GM23338 (cell line): ENCODE data around the gene SIRT6. TPM values are rescaled to one million over a fixed set of nuclear protein-coding genes. Genes with fewer than 3 reads are reported as not detected.

Source experiments
- ATAC-seq: fragments of 200-7000 bp; cut with Tn5 transposase; 3 replicates; pipeline ENCODE4 v1.9.1; 2020
- DNase-seq: peaks from one replicate; pipeline ENCODE4 v3.0.0-alpha.2; 2015; ENCODE audit warnings: low spot score
- H2AFZ ChIP-seq: fragments of 200-600 bp; sonication (generic); 2 replicates; pipeline ENCODE4 v1.8.0; 2016; ENCODE audit warnings: antibody characterized with exemption, mild to moderate bottlenecking, moderate library complexity
- H3F3A ChIP-seq: fragments of 200-600 bp; sonication (generic); replicated peaks from 2 replicates; pipeline ENCODE4 v1.8.0; 2017; ENCODE audit warnings: antibody characterized with exemption, mixed run types, low read depth
- H3K27ac ChIP-seq: fragments of 200-600 bp; sonication (generic); 2 replicates; pipeline ENCODE4 v1.6.1; 2016; ENCODE audit warnings: low read depth
- H3K27me3 ChIP-seq: fragments of 200-600 bp; sonication (generic); 2 replicates; pipeline ENCODE4 v1.8.0; 2016; ENCODE audit warnings: mild to moderate bottlenecking, mixed run types, moderate library complexity; ENCODE audit not compliant: insufficient read depth
- H3K36me3 ChIP-seq: fragments of 200-600 bp; sonication (generic); 2 replicates; pipeline ENCODE4 v1.8.0; 2016; ENCODE audit warnings: mild to moderate bottlenecking; ENCODE audit not compliant: insufficient read depth
- H3K4me1 ChIP-seq: fragments of 200-600 bp; sonication (generic); 2 replicates; pipeline ENCODE4 v1.8.0; 2016; ENCODE audit warnings: mild to moderate bottlenecking, moderate library complexity; ENCODE audit not compliant: insufficient read depth
- H3K4me2 ChIP-seq: fragments of 200-600 bp; sonication (generic); 2 replicates; pipeline ENCODE4 v1.7.1; 2017; ENCODE audit warnings: mixed run types
- H3K4me3 ChIP-seq: fragments of 200-600 bp; sonication (generic); 2 replicates; pipeline ENCODE4 v1.6.1; 2016; ENCODE audit warnings: mixed run types
- H3K79me2 ChIP-seq: fragments of 200-600 bp; sonication (generic); replicated peaks from 2 replicates; pipeline ENCODE4 v1.8.0; 2017; ENCODE audit warnings: mild to moderate bottlenecking; ENCODE audit not compliant: insufficient read depth
- H3K9me2 ChIP-seq: fragments of 200-600 bp; sonication (generic); 2 replicates; pipeline ENCODE4 v1.8.0; 2017; ENCODE audit not compliant: insufficient read depth
- H4K20me1 ChIP-seq: fragments of 200-600 bp; sonication (generic); replicated peaks from 2 replicates; pipeline ENCODE4 v1.8.0; 2017; ENCODE audit warnings: mild to moderate bottlenecking; ENCODE audit not compliant: insufficient read depth
- H3K27ac Mint-ChIP-seq: 2 replicates; pipeline ENCODE4 v1.8.0; 2020; ENCODE audit warnings: inconsistent platforms, mild to moderate bottlenecking, moderate library complexity, mixed read lengths
- H3K27me3 Mint-ChIP-seq: 3 replicates; pipeline ENCODE4 v1.8.0; 2022; ENCODE audit warnings: low read depth, mild to moderate bottlenecking, moderate library complexity, mixed read lengths, inconsistent platforms; ENCODE audit not compliant: insufficient read depth, poor library complexity
- H3K36me3 Mint-ChIP-seq: 3 replicates; pipeline ENCODE4 v1.8.0; 2021; ENCODE audit warnings: low read depth, mild to moderate bottlenecking, inconsistent platforms, moderate library complexity, mixed read lengths
- H3K4me1 Mint-ChIP-seq: 3 replicates; pipeline ENCODE4 v1.8.0; 2020; ENCODE audit warnings: mild to moderate bottlenecking, inconsistent platforms, mixed read lengths
- H3K4me3 Mint-ChIP-seq: 3 replicates; pipeline ENCODE4 v1.8.0; 2021; ENCODE audit warnings: moderate library complexity, mild to moderate bottlenecking, inconsistent platforms, mixed read lengths
- H3K9me3 Mint-ChIP-seq: 3 replicates; pipeline ENCODE4 v1.8.0; 2020; ENCODE audit warnings: moderate library complexity, mild to moderate bottlenecking, inconsistent platforms, mixed read lengths
- CREB1 ChIP-seq: fragments of 250-450 bp; sonication (Bioruptor Pico); IDR thresholded peaks from 2 replicates; pipeline ENCODE4 v1.5.0; 2020; ENCODE audit warnings: low read depth, mild to moderate bottlenecking, moderate library complexity
- CTCF ChIP-seq, 2 experiments: fragments of 200-600 bp in 1 of 2; sonication (generic) in 1 of 2; conservative IDR thresholded peaks; 2 replicates each; pipeline versions ENCODE4 v1.5.1 to v1.6.1; 2016 to 2017; ENCODE audit warnings: antibody characterized with exemption in 2 of 2, low read depth in 2 of 2, mild to moderate bottlenecking in 2 of 2, moderate library complexity in 1 of 2
- EZH2 ChIP-seq: fragments of 200-600 bp; sonication (generic); IDR thresholded peaks from one replicate; pipeline ENCODE4 v1.8.0; 2017; ENCODE audit warnings: antibody characterized with exemption, mild to moderate bottlenecking, low read depth; ENCODE audit not compliant: unreplicated experiment
- EZH2phosphoT487 ChIP-seq: fragments of 200-600 bp; sonication (generic); IDR thresholded peaks from one replicate; pipeline ENCODE4 v1.8.1; 2018; ENCODE audit warnings: antibody characterized with exemption; ENCODE audit not compliant: unreplicated experiment
- POLR2AphosphoS5 ChIP-seq: IDR thresholded peaks from 2 replicates; pipeline ENCODE4 v1.6.1; 2016; ENCODE audit warnings: antibody characterized with exemption, low read depth
- polyA plus RNA-seq: library from polyadenylated mRNA; unstranded; fragments of >200 nt; fragmentation: Nextera tagmentation; extraction: Ambion mirVana; gene quantifications from 2 replicates; pipeline ENCODE4 v1.2.1, GENCODE V29; 2016
- total RNA-seq: library from RNA; depleted of rRNA; stranded (reverse); fragments of >200 nt; shearing (Covaris generic); gene quantifications from 2 replicates; pipeline ENCODE4 v1.2.3, GENCODE V29; 2014

SIRT6 gene
- total and polyA plus RNA-seq, 2 experiments from 2014 or later: 18.9 to 26.7 TPM

DNA sequence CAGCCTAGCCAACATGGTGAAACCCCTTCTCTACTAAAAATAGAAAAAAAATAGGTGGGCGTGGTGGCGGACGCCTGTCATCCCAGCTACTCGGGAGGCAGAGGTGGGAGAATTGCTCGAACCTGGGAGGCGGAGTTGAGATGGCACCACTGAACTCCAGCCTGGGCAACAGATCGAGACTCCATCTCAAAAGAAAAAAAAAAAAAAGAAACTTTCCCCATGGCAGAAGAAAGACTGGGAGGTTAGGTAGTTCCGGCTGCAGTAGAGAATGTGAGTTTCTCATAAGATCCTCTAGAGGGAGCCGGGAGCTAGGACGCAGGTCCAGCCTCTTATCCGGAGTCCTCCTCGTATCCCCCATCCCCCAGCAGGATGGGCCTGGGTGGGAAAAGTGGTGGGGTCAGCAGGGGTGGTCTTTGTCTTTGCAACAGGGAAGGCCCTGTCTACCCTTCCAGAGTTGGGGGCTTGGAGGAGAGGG, 42.1 kb downstream of the SIRT6 start:
- TF ChIP-seq CTCF (conservative IDR thresholded peaks at IDR 0.05; ENCODE audit: low read depth in 2 of 2) (peak; percentile 66 to 75), EZH2phosphoT487 (no peak)
- Mint-ChIP-seq H3K4me3 (no peak overlapping the region), H3K36me3 (no peaks in the 10 kb centered on the region), H3K4me1 (peaks cover 3% of the 10 kb centered on the region; the same call in 1 of the 3 replicates), H3K27ac (peak overlapping the region; percentile 89; the same call in 1 of the 2 replicates), H3K27me3 (peaks cover 11% of the 10 kb centered on the region), H3K9me3 (no peaks in the 10 kb centered on the region; the same call in 2 of the 3 replicates)
- no peaks in the 10 kb centered on the region for H3K79me2 ChIP-seq
- no peaks in the 10 kb centered on the region for H3K27me3 ChIP-seq
- H3K4me1 ChIP-seq: no peaks in the 10 kb centered on the region
- no peak overlapping the region for H3K27ac ChIP-seq
- H3K4me3 ChIP-seq: no peak overlapping the region
- ATAC-seq: peak; percentile 98
- H4K20me1 ChIP-seq: no peaks in the 10 kb centered on the region
- H3K4me2 ChIP-seq: peak overlapping the region; percentile 44; the same call in 1 of the 2 replicates
- H3K9me2 ChIP-seq: no peaks in the 10 kb centered on the region
- no peaks in the 10 kb centered on the region for H3K36me3 ChIP-seq
- no peaks in the 10 kb centered on the region for H3F3A ChIP-seq
- DNase-seq: peak; percentile 94
- H2AFZ ChIP-seq: peak overlapping the region; percentile 60; the same call in 1 of the 2 replicates

DNA sequence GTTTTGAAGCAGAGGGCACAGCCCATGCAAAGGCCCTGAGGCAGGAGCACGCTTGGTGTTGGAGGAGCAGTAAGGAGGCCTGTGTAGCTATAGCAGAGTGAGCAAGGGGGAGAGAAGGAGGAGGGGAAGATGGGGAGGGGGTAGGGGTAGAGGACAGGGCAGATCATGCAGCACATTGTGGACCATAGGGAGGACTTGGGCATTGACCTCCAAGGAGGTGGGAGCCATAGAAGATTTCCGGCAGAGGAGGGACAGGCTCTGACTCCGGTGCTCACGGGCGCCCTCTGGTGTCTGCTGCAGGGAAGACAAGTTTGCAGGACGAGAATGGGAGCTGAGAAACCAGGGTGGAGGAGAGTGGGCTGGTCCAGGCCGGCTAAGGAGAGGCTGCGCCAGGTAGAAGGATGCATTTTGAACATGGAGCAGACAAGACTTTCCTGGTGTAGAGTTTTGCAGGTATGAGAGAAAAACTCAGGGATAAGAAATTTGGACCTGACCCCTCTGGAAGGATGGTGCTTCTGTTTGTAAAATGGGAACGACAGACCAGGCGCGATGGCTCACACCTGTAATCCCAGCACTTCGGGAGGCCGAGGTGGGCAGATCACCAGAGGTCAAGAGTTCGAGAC, 42.6 kb downstream of the SIRT6 start:
- H3K4me3 ChIP-seq: no peak overlapping the region
- H3K27ac Mint-ChIP-seq: no peak overlapping the region
- no peaks in the 10 kb centered on the region; the same call in 2 of the 3 replicates for H3K9me3 Mint-ChIP-seq
- no peak overlapping the region for H3K27ac ChIP-seq
- H3K4me1 Mint-ChIP-seq: peaks cover 3% of the 10 kb centered on the region; the same call in 1 of the 3 replicates
- H2AFZ ChIP-seq: no peak overlapping the region
- ATAC-seq: peak; percentile 91
- H3K9me2 ChIP-seq: no peaks in the 10 kb centered on the region
- no peaks in the 10 kb centered on the region for H4K20me1 ChIP-seq
- no peaks in the 10 kb centered on the region for H3K79me2 ChIP-seq
- no peak overlapping the region for H3K4me3 Mint-ChIP-seq
- peak; percentile 83 for DNase-seq
- H3K36me3 ChIP-seq: no peaks in the 10 kb centered on the region
- 0 out of 2 replicates have a peak overlapping the region, but pooled peaks have one; percentile 21 for H3K4me2 ChIP-seq
- H3K27me3 Mint-ChIP-seq: peaks cover 11% of the 10 kb centered on the region
- H3K27me3 ChIP-seq: no peaks in the 10 kb centered on the region
- no peaks in the 10 kb centered on the region for H3F3A ChIP-seq
- TF ChIP-seq CTCF (conservative IDR thresholded peaks at IDR 0.05; ENCODE audit: low read depth in 2 of 2) (peak; percentile 84 to 90), CREB1 (CRISPR knock-in tag) (no peak)
- no peaks in the 10 kb centered on the region for H3K4me1 ChIP-seq
- H3K36me3 Mint-ChIP-seq: no peaks in the 10 kb centered on the region

GRCh38 chr19:4138445-4138844, 43.9 kb downstream of the SIRT6 start:
- H3K4me3 Mint-ChIP-seq: no peak overlapping the region
- no peak overlapping the region for H3K27ac Mint-ChIP-seq
- no peaks in the 10 kb centered on the region; the same call in 2 of the 3 replicates for H3K9me3 Mint-ChIP-seq

More at GRCh38 chr19:4138445-4138844, 43.9 kb downstream of the SIRT6 start:
- no peak for TF ChIP-seq EZH2
- no peak for TF ChIP-seq CREB1 (CRISPR knock-in tag)
- no peak for TF ChIP-seq EZH2phosphoT487
- no peak for TF ChIP-seq POLR2AphosphoS5
- no peaks in the 10 kb centered on the region for H4K20me1 ChIP-seq
- no peak overlapping the region for H3K4me2 ChIP-seq
- no peaks in the 10 kb centered on the region for H3K4me1 ChIP-seq
- peaks cover 9% of the 10 kb centered on the region for H3K27me3 Mint-ChIP-seq
- no peak overlapping the region for H2AFZ ChIP-seq
- no peak overlapping the region for H3K27ac ChIP-seq
- no peak for ATAC-seq
- no peaks in the 10 kb centered on the region for H3K27me3 ChIP-seq
- H3K4me3 ChIP-seq: no peak overlapping the region
- peaks cover 3% of the 10 kb centered on the region; the same call in 1 of the 3 replicates for H3K4me1 Mint-ChIP-seq
- H3K36me3 Mint-ChIP-seq: no peaks in the 10 kb centered on the region
- no peaks in the 10 kb centered on the region for H3F3A ChIP-seq
- DNase-seq: no peak
- H3K79me2 ChIP-seq: no peaks in the 10 kb centered on the region
- no peaks in the 10 kb centered on the region for H3K9me2 ChIP-seq
- H3K36me3 ChIP-seq: no peaks in the 10 kb centered on the region
